ENCODE measurements around the gene OIP5.
A peak's percentile ranks its signal among the peaks of the same experiment; 100 is the strongest.
"Not testable (repeated sequence)": the region's sequence is repeated elsewhere in the genome, so short reads cannot be mapped to it uniquely, and the experiment has no call there.

The OIP5 gene

DNA sequence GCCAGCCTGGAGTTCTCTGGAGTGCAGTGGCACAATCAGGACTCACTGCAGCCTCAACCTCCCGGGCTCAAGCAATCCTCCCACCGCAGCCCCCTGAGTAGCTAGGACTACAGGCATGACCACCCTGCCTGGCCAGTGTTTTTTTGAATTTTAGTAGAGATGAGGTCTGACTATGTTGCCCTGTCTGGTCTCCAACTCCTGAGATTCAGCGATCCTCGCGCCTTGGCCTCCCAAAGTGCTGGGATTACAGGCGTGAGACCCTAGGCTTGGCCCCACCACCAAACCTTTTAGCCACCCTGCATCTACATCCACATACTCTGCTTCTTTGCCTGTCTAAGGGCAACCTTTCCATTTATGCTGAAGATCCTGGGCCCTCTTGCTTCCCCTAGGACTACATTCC, 4.7 kb upstream of the OIP5 start:
- no peak overlapping the region for H3K4me3 ChIP-seq (ENCODE audit: low read length in 2 of 2)
- no peaks in the 10 kb centered on the region for H3K27me3 ChIP-seq (ENCODE audit: control insufficient read depth in 2 of 2, insufficient read depth in 2 of 2, low read length in 2 of 2)
- peaks cover 0 to 3% of the 10 kb centered on the region in 2 donors for H3K36me3 ChIP-seq (ENCODE audit: control insufficient read depth in 2 of 2, insufficient read depth in 2 of 2, low read length in 2 of 2)
- H3K9me3 ChIP-seq (ENCODE audit: control insufficient read depth in 2 of 2, low read length in 2 of 2) = no peaks in the 10 kb centered on the region
- no peak overlapping the region for H3K27ac ChIP-seq (ENCODE audit: low read depth in 2 of 2, low read length in 2 of 2)
- peaks cover 0 to 5% of the 10 kb centered on the region in 2 donors for H3K4me1 ChIP-seq (ENCODE audit: control insufficient read depth in 2 of 2, insufficient read depth in 2 of 2, low read length in 2 of 2)
- H3K9ac ChIP-seq (ENCODE audit: low read depth in 1 of 2, low read length in 2 of 2) = no peak overlapping the region

- Histone ChIP-seq H3K36me3 (ENCODE audit: control insufficient read depth in 2 of 2, insufficient read depth in 2 of 2, low read length in 2 of 2) (peaks cover 0 to 3% of the 10 kb centered on the region in 2 donors), H3K9ac (ENCODE audit: low read depth in 1 of 2, low read length in 2 of 2) (no peak overlapping the region), H3K27ac (ENCODE audit: low read depth in 2 of 2, low read length in 2 of 2) (no peak overlapping the region), H3K9me3 (ENCODE audit: control insufficient read depth in 2 of 2, low read length in 2 of 2) (no peaks in the 10 kb centered on the region), H3K4me3 (ENCODE audit: low read length in 2 of 2) (no peak overlapping the region), H3K4me1 (ENCODE audit: control insufficient read depth in 2 of 2, insufficient read depth in 2 of 2, low read length in 2 of 2) (peaks cover under 1 to 6% of the 10 kb centered on the region in 2 donors), H3K27me3 (ENCODE audit: control insufficient read depth in 2 of 2, insufficient read depth in 2 of 2, low read length in 2 of 2) (no peaks in the 10 kb centered on the region)
Observed at GRCh38 chr15:41336549-41336948, 4.2 kb upstream of the OIP5 start.

DNA sequence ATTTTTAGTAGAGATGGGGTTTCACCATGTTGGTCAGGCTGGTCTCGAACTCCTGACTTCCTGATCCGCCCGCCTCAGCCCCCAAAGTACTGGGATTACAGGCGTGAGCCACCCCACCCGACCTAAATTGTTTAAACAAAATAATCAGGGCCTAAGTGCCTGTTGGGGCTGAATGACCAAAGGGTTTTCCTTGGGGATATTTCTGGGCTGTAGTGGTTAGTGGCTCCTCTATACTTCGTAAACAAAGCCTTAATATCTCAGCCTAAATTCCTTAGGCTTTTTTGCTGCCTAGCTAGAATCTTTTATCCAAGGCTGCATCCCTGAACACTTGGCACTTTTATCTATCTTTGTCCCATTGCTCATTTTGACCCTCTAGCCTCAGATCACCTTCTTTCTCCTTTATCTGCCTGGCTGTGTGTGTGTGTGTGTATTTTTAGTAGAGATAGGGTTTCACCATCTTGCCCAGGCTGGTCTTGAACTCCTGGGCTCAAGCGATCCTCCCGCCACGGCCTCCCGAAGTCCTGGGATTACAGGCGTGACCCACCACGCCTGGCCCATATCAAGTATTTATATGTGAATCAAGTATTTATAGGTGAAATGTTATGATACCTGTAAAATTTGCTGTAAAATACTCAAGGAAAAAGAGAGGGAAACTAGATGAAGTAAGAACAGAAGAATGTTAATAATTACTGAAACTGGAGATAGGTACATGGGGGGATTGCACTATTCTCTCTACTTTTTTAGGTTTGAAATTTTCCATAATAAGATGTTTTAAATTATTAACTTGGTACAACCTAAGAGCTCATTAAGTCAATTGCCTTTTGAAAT, 2.1 kb upstream of the OIP5 start:
- H3K4me1 ChIP-seq (ENCODE audit: control insufficient read depth in 2 of 2, insufficient read depth in 2 of 2, low read length in 2 of 2) = peaks cover 6 to 15% of the 10 kb centered on the region in 2 donors
- no peak overlapping the region for H3K27ac ChIP-seq (ENCODE audit: low read depth in 2 of 2, low read length in 2 of 2)
- H3K9me3 ChIP-seq (ENCODE audit: control insufficient read depth in 2 of 2, low read length in 2 of 2) = no peaks in the 10 kb centered on the region
- H3K36me3 ChIP-seq (ENCODE audit: control insufficient read depth in 2 of 2, insufficient read depth in 2 of 2, low read length in 2 of 2) = no peaks in the 10 kb centered on the region
- H3K9ac ChIP-seq (ENCODE audit: low read depth in 1 of 2, low read length in 2 of 2) = no peak overlapping the region
- H3K27me3 ChIP-seq (ENCODE audit: control insufficient read depth in 2 of 2, insufficient read depth in 2 of 2, low read length in 2 of 2) = no peaks in the 10 kb centered on the region
- H3K4me3 ChIP-seq (ENCODE audit: low read length in 2 of 2) = no peak overlapping the region

- peak overlapping the region; percentile 85 to 94 for H3K4me3 ChIP-seq (ENCODE audit: low read length in 2 of 2)
- H3K9ac ChIP-seq (ENCODE audit: low read depth in 1 of 2, low read length in 2 of 2) = peak overlapping the region; percentile 73 to 77
- H3K27ac ChIP-seq (ENCODE audit: low read depth in 2 of 2, low read length in 2 of 2) = peak overlapping the region; percentile 58 to 70
- no peaks in the 10 kb centered on the region for H3K36me3 ChIP-seq (ENCODE audit: control insufficient read depth in 2 of 2, insufficient read depth in 2 of 2, low read length in 2 of 2)
- H3K27me3 ChIP-seq (ENCODE audit: control insufficient read depth in 2 of 2, insufficient read depth in 2 of 2, low read length in 2 of 2) = no peaks in the 10 kb centered on the region
- no peaks in the 10 kb centered on the region for H3K9me3 ChIP-seq (ENCODE audit: control insufficient read depth in 2 of 2, low read length in 2 of 2)
- peaks cover 6 to 15% of the 10 kb centered on the region in 2 donors for H3K4me1 ChIP-seq (ENCODE audit: control insufficient read depth in 2 of 2, insufficient read depth in 2 of 2, low read length in 2 of 2)
Observed at GRCh38 chr15:41333026-41333562, 703 bp upstream of the OIP5 start.

DNA sequence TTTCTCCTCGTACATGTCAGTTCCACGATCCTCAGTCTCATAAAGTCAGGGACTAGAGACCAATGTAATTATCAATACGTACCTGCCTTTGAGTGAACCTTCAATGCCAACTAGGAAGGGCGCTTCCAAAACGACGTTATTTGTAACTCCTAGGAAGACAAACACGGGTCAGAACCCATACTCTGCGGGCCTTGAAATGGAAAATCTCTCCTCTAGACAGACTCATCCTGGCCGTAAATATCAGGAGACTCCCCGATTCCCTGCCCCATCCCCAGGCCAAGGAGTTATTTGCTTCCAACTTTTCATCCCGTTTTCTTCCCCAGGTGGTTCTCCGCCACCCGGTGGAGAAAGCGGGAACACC, 578 bp downstream of the OIP5 start:
- Histone ChIP-seq H3K36me3 (ENCODE audit: control insufficient read depth in 2 of 2, insufficient read depth in 2 of 2, low read length in 2 of 2) (no peaks in the 10 kb centered on the region), H3K27ac (ENCODE audit: low read depth in 2 of 2, low read length in 2 of 2) (peak overlapping the region in 1 of 2 donors; percentile 49), H3K9ac (ENCODE audit: low read depth in 1 of 2, low read length in 2 of 2) (peak overlapping the region; percentile 60 to 75), H3K4me1 (ENCODE audit: control insufficient read depth in 2 of 2, insufficient read depth in 2 of 2, low read length in 2 of 2) (peaks cover 6 to 15% of the 10 kb centered on the region in 2 donors), H3K9me3 (ENCODE audit: control insufficient read depth in 2 of 2, low read length in 2 of 2) (no peaks in the 10 kb centered on the region), H3K4me3 (ENCODE audit: low read length in 2 of 2) (peak overlapping the region; percentile 85 to 94), H3K27me3 (ENCODE audit: control insufficient read depth in 2 of 2, insufficient read depth in 2 of 2, low read length in 2 of 2) (no peaks in the 10 kb centered on the region)

- peak overlapping the region; percentile 17 to 75 for H3K9ac ChIP-seq (ENCODE audit: low read depth in 1 of 2, low read length in 2 of 2)
- H3K4me3 ChIP-seq (ENCODE audit: low read length in 2 of 2) = peak overlapping the region; percentile 41 to 94
- H3K36me3 ChIP-seq (ENCODE audit: control insufficient read depth in 2 of 2, insufficient read depth in 2 of 2, low read length in 2 of 2) = no peaks in the 10 kb centered on the region
- no peaks in the 10 kb centered on the region for H3K27me3 ChIP-seq (ENCODE audit: control insufficient read depth in 2 of 2, insufficient read depth in 2 of 2, low read length in 2 of 2)
- H3K9me3 ChIP-seq (ENCODE audit: control insufficient read depth in 2 of 2, low read length in 2 of 2) = no peaks in the 10 kb centered on the region
- H3K4me1 ChIP-seq (ENCODE audit: control insufficient read depth in 2 of 2, insufficient read depth in 2 of 2, low read length in 2 of 2) = peaks cover 6 to 15% of the 10 kb centered on the region in 2 donors
- H3K27ac ChIP-seq (ENCODE audit: low read depth in 2 of 2, low read length in 2 of 2) = no peak overlapping the region
Observed at GRCh38 chr15:41331281-41331680, 1.1 kb downstream of the OIP5 start.

GRCh38 chr15:41323611-41324010, 8.8 kb downstream of the OIP5 start:
- Histone ChIP-seq H3K27me3 (ENCODE audit: control insufficient read depth in 2 of 2, insufficient read depth in 2 of 2, low read length in 2 of 2) (no peaks in the 10 kb centered on the region), H3K36me3 (ENCODE audit: control insufficient read depth in 2 of 2, insufficient read depth in 2 of 2, low read length in 2 of 2) (no peaks in the 10 kb centered on the region), H3K4me1 (ENCODE audit: control insufficient read depth in 2 of 2, insufficient read depth in 2 of 2, low read length in 2 of 2) (no peaks in the 10 kb centered on the region), H3K4me3 (ENCODE audit: low read length in 2 of 2) (no peak overlapping the region), H3K27ac (ENCODE audit: low read depth in 2 of 2, low read length in 2 of 2) (no peak overlapping the region), H3K9me3 (ENCODE audit: control insufficient read depth in 2 of 2, low read length in 2 of 2) (no peaks in the 10 kb centered on the region), H3K9ac (ENCODE audit: low read depth in 1 of 2, low read length in 2 of 2) (no peak overlapping the region)

DNA sequence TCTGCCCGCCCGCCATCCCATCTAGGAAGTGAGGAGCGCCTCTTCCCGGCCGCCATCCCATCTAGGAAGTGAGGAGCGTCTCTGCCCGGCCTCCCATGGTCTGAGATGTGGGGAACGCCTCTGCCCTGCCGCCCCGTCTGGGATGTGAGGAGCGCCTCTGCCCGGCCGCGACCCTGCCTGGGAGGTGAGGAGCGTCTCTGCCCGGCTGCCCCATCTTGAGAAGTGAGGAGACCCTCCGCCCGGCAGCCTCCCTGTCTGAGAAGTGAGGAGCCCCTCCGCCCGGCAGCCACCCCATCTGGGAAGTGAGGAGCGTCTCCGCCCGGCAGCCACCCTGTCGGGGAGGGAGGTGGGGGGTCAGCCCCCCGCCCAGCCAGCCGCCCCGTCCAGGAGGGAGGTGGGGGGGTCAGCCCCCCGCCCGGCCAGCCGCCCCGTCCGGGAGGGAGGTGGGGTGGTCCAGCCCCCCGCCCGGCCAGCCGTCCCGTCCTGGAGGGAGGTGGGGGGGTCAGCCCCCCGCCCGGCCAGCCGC, 11.5 kb downstream of the OIP5 start:
- not testable (repeated sequence) for H3K9me3 ChIP-seq (ENCODE audit: control insufficient read depth in 2 of 2, low read length in 2 of 2); H3K27ac ChIP-seq (ENCODE audit: low read depth in 2 of 2, low read length in 2 of 2); H3K4me1 ChIP-seq (ENCODE audit: control insufficient read depth in 2 of 2, insufficient read depth in 2 of 2, low read length in 2 of 2); H3K27me3 ChIP-seq (ENCODE audit: control insufficient read depth in 2 of 2, insufficient read depth in 2 of 2, low read length in 2 of 2); H3K9ac ChIP-seq (ENCODE audit: low read depth in 1 of 2, low read length in 2 of 2); H3K4me3 ChIP-seq (ENCODE audit: low read length in 2 of 2); H3K36me3 ChIP-seq (ENCODE audit: control insufficient read depth in 2 of 2, insufficient read depth in 2 of 2, low read length in 2 of 2)

GRCh38 chr15:41309226-41309905, 23.0 kb downstream of the OIP5 start:
- Histone ChIP-seq H3K9me3 (ENCODE audit: control insufficient read depth in 2 of 2, low read length in 2 of 2) (no peaks in the 10 kb centered on the region), H3K4me1 (ENCODE audit: control insufficient read depth in 2 of 2, insufficient read depth in 2 of 2, low read length in 2 of 2) (no peaks in the 10 kb centered on the region), H3K4me3 (ENCODE audit: low read length in 2 of 2) (no peak overlapping the region), H3K36me3 (ENCODE audit: control insufficient read depth in 2 of 2, insufficient read depth in 2 of 2, low read length in 2 of 2) (peaks cover 0 to 4% of the 10 kb centered on the region in 2 donors), H3K27ac (ENCODE audit: low read depth in 2 of 2, low read length in 2 of 2) (no peak overlapping the region), H3K27me3 (ENCODE audit: control insufficient read depth in 2 of 2, insufficient read depth in 2 of 2, low read length in 2 of 2) (no peaks in the 10 kb centered on the region), H3K9ac (ENCODE audit: low read depth in 1 of 2, low read length in 2 of 2) (no peak overlapping the region)

DNA sequence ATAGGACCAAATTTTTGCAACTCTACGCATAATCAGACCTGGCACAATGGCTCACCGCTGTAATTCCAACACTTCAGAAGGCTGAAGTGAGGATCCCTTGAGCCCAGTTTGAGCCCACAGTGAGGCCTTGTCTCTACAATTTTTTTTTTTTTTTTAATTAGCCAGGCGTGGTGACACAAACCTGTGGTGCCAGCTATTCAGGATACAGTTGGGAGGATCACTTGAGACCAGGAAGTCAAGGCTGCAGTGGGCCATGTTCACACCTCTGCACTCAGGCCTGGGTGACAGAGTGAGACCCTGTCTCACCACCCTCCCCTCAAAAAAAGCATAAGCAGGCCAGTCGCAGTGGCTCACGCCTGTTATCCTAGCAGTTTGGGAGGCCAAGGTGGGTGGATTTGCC, 24.7 kb downstream of the OIP5 start:
- H3K36me3 ChIP-seq (ENCODE audit: control insufficient read depth in 2 of 2, insufficient read depth in 2 of 2, low read length in 2 of 2) = peaks cover 0 to 4% of the 10 kb centered on the region in 2 donors
- no peaks in the 10 kb centered on the region for H3K27me3 ChIP-seq (ENCODE audit: control insufficient read depth in 2 of 2, insufficient read depth in 2 of 2, low read length in 2 of 2)
- no peaks in the 10 kb centered on the region for H3K9me3 ChIP-seq (ENCODE audit: control insufficient read depth in 2 of 2, low read length in 2 of 2)
- H3K4me1 ChIP-seq (ENCODE audit: control insufficient read depth in 2 of 2, insufficient read depth in 2 of 2, low read length in 2 of 2) = no peaks in the 10 kb centered on the region
- H3K4me3 ChIP-seq (ENCODE audit: low read length in 2 of 2) = no peak overlapping the region
- no peak overlapping the region for H3K9ac ChIP-seq (ENCODE audit: low read depth in 1 of 2, low read length in 2 of 2)
- H3K27ac ChIP-seq (ENCODE audit: low read depth in 2 of 2, low read length in 2 of 2) = no peak overlapping the region
